A673 (cell line): Measurements from ENCODE around the gene VSTM4.

Experiments
- EZH2 ChIP-seq: fragments of 200-600 bp; sonication (generic); IDR thresholded peaks from 2 replicates; pipeline ENCODE4 v1.6.1; 2017; ENCODE audit warnings: borderline replicate concordance, low read depth, mild to moderate bottlenecking, mixed read lengths, antibody characterized with exemption, low read length; ENCODE audit not compliant: poor library complexity, severe bottlenecking
- TF ChIP-seq, protein P1 (sequence below): fragments of 300-800, 200-600 bp; sonication (generic); conservative IDR thresholded peaks from 2 replicates; pipeline ENCODE4 v1.5.1; 2017; ENCODE audit warnings: low read depth, mild to moderate bottlenecking, antibody characterized with exemption, low read length, moderate library complexity, mixed read lengths

DNA sequence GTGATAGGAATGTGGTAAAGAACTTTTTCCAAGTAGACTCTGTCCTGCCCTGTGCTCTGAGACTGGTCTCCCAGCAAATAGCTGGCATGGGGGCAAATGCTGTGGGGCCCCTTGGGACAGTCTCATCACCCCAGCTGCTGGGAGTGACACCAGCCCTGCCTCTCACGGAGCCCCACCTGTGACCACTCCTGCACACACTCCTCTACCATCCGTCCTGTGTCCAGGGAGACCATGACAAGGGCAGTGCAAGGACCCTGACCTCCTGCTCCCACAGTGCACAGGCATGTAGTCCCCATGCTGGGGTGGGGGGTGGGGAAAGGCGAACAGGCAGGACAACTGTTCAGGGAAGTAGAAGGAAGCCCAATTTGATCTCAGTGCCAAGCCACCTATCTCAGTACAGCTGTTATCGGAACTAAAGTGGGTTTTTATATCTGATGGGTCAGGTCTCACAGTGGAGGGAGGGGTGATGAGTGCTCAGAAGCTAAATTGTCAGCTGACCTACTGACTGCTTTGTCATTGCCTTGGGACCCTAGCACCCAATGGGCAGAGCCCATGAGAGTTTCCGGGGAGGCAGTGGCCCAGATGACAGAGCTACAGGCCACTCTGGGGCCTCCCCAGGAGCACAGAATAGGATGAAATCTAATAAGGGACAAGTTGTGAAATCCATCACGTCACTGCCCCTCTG, 24.5 kb downstream of the VSTM4 start:
- TF ChIP-seq, protein P1, sequence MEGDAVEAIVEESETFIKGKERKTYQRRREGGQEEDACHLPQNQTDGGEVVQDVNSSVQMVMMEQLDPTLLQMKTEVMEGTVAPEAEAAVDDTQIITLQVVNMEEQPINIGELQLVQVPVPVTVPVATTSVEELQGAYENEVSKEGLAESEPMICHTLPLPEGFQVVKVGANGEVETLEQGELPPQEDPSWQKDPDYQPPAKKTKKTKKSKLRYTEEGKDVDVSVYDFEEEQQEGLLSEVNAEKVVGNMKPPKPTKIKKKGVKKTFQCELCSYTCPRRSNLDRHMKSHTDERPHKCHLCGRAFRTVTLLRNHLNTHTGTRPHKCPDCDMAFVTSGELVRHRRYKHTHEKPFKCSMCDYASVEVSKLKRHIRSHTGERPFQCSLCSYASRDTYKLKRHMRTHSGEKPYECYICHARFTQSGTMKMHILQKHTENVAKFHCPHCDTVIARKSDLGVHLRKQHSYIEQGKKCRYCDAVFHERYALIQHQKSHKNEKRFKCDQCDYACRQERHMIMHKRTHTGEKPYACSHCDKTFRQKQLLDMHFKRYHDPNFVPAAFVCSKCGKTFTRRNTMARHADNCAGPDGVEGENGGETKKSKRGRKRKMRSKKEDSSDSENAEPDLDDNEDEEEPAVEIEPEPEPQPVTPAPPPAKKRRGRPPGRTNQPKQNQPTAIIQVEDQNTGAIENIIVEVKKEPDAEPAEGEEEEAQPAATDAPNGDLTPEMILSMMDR: no peak
- no peak for TF ChIP-seq EZH2
